PC-3 (cell line): ENCODE results near the gene FCAMR. TPM values are rescaled to one million over a fixed set of nuclear protein-coding genes. Genes with fewer than 3 reads are reported as not detected.

ENCODE experiments used
- ATAC-seq: fragments of 200-7000 bp; cut with Tn5 transposase; 2 replicates; pipeline ENCODE4 v1.9.1; 2020; ENCODE audit warnings: mild to moderate bottlenecking, moderate library complexity
- Bru-seq: library from RNA; stranded (reverse); fragments of 400-500 nt; gene quantifications from one replicate; lab custom pipeline; 2021; lab: Mats Ljungman, UMichigan
- BruChase-seq, 2 experiments: library from RNA; stranded (reverse); fragments of 400-500 nt; gene quantifications; one replicate each; lab custom pipeline; 2021; lab: Mats Ljungman, UMichigan
- BruUV-seq: library from RNA; stranded (reverse); fragments of 400-500 nt; replicated peaks from 2 replicates; lab custom pipeline; 2021; lab: Mats Ljungman, UMichigan
- CTCF ChIA-PET: fragments of 300-600 bp; sonication (Branson Sonifier 250); formaldehyde crosslinking; loops from one replicate; lab custom pipeline; 2022; ENCODE audit warnings: antibody characterized with exemption; lab: Charles Lee
- POLR2A ChIA-PET: fragments of 300-600 bp; sonication (Branson Sonifier 250); formaldehyde crosslinking; loops from one replicate; lab custom pipeline; 2022; ENCODE audit warnings: antibody characterized with exemption; ENCODE audit not compliant: unreplicated experiment; lab: Charles Lee
- DNase-seq: peaks from one replicate; pipeline ENCODE4 v3.0.0-alpha.2; 2015
- H2AFZ ChIP-seq: fragments of 300-600 bp; sonication (generic); 2 replicates; pipeline ENCODE4 v1.6.0; 2016; ENCODE audit warnings: antibody characterized with exemption, low read length
- H3F3A ChIP-seq: fragments of 300-600 bp; sonication (generic); one replicate; pipeline ENCODE4 v1.6.0; 2017; ENCODE audit warnings: antibody characterized with exemption, low read length, control low read depth, mild to moderate bottlenecking; ENCODE audit not compliant: unreplicated experiment
- H3K27ac ChIP-seq: fragments of 300-600 bp; sonication (generic); 2 replicates; pipeline ENCODE4 v1.5.1; 2016; ENCODE audit warnings: mild to moderate bottlenecking, low read length
- H3K27me3 ChIP-seq: fragments of 300-600 bp; sonication (generic); 2 replicates; pipeline ENCODE4 v1.6.1; 2016; ENCODE audit warnings: low read length, mixed read lengths
- H3K36me3 ChIP-seq: fragments of 300-600 bp; sonication (generic); 2 replicates; pipeline ENCODE4 v1.6.1; 2016; ENCODE audit warnings: low read depth, mixed run types, low read length, mixed read lengths
- H3K4me1 ChIP-seq: fragments of 300-600 bp; sonication (generic); 2 replicates; pipeline ENCODE4 v1.5.1; 2016; ENCODE audit warnings: low read length; ENCODE audit not compliant: insufficient read depth
- H3K4me2 ChIP-seq: fragments of 300-600 bp; sonication (generic); 2 replicates; pipeline ENCODE4 v1.6.0; 2016; ENCODE audit warnings: low read length
- H3K4me3 ChIP-seq: fragments of 300-600 bp; sonication (generic); 2 replicates; pipeline ENCODE4 v1.5.1; 2016; ENCODE audit warnings: mild to moderate bottlenecking, low read length, mixed read lengths
- H3K79me2 ChIP-seq: fragments of 300-600 bp; sonication (generic); 2 replicates; pipeline ENCODE4 v1.6.1; 2017; ENCODE audit warnings: low read length, mixed read lengths
- H3K9ac ChIP-seq: fragments of 300-600 bp; sonication (generic); 2 replicates; pipeline ENCODE4 v1.6.0; 2016; ENCODE audit warnings: mild to moderate bottlenecking, low read length
- H3K9me2 ChIP-seq: fragments of 300-600 bp; sonication (generic); replicated peaks from 2 replicates; pipeline ENCODE4 v1.6.1; 2016; ENCODE audit warnings: mixed run types, low read length, mixed read lengths
- H3K9me3 ChIP-seq: fragments of 300-600 bp; sonication (generic); 2 replicates; pipeline ENCODE4 v1.6.1; 2016; ENCODE audit warnings: low read length, mixed read lengths
- H4K20me1 ChIP-seq: fragments of 300-600 bp; sonication (generic); 2 replicates; pipeline ENCODE4 v1.6.1; 2016; ENCODE audit warnings: low read length, mixed read lengths
- CTCF ChIP-seq: fragments of 300-600 bp; sonication (generic); conservative IDR thresholded peaks from 2 replicates; pipeline ENCODE4 v1.5.1; 2017; ENCODE audit warnings: antibody characterized with exemption, low read depth, mild to moderate bottlenecking, low read length
- EZH2 ChIP-seq: fragments of 300-600 bp; sonication (generic); IDR thresholded peaks from one replicate; pipeline ENCODE4 v1.6.1; 2017; ENCODE audit warnings: antibody characterized with exemption, mild to moderate bottlenecking, low read length; ENCODE audit not compliant: unreplicated experiment
- EZH2phosphoT487 ChIP-seq: fragments of 300-600 bp; sonication (generic); IDR thresholded peaks from 2 replicates; pipeline ENCODE4 v1.6.1; 2018; ENCODE audit warnings: mild to moderate bottlenecking, antibody characterized with exemption, low read length, borderline replicate concordance
- intact Hi-C: fragments of 100-400 bp; cut with micrococcal nuclease; formaldehyde crosslinking; loops from 2 replicates; pipeline ENCODE4 v1.9.0; 2023
- long read RNA-seq: library from polyadenylated mRNA; unstranded; transcript quantifications from one replicate; pipeline ENCODE4 v2.0.0, GENCODE V29; 2021; ENCODE audit not compliant: unreplicated experiment
- total RNA-seq: library from RNA; depleted of rRNA; stranded (reverse); fragments of >200 nt; gene quantifications from 2 replicates; pipeline ENCODE4 v1.2.3, GENCODE V29; 2014; rRNA removed

The FCAMR gene
- total RNA-seq (not detected in 2 replicates), Bru-seq, nascent RNA (percentile 19 among the genes with signal in this experiment), BruChase-seq, experiment 1, labeled RNA remaining after a 6-hour chase (percentile 27 among the genes with signal in this experiment), BruChase-seq, experiment 2, labeled RNA remaining after a 2-hour chase (percentile 32 among the genes with signal in this experiment)
- long read RNA-seq, result 0 reads

- no peak for ATAC-seq
- no peak within 1 kb of the TSS for H3K9ac ChIP-seq
- H3K27ac ChIP-seq, result no peak within 1 kb of the TSS
- CTCF ChIA-PET, result no interaction called here
- no peak within 1 kb of the TSS for H2AFZ ChIP-seq
- POLR2A ChIA-PET, result no interaction called here
- H3K36me3 ChIP-seq, result no peaks in the 10 kb centered on the region
- no peak within 1 kb of the TSS for H3K4me2 ChIP-seq
- BruUV-seq, result no TSS peak
- peaks cover 14% of the 10 kb centered on the region; the same call in 1 of the 2 replicates for H3K4me1 ChIP-seq
- H4K20me1 ChIP-seq, result no peaks in the 10 kb centered on the region
- intact Hi-C loops, result no loop called here
- H3K79me2 ChIP-seq, result no peaks in the 10 kb centered on the region
- no peak for DNase-seq
- TF ChIP-seq CTCF, result no peak
- no peak for TF ChIP-seq EZH2phosphoT487
- no peak for TF ChIP-seq EZH2
- H3F3A ChIP-seq, result no peaks in the 10 kb centered on the region
- H3K27me3 ChIP-seq, result no peaks in the 10 kb centered on the region
- H3K4me3 ChIP-seq, result no peak within 1 kb of the TSS
- no peaks in the 10 kb centered on the region for H3K9me3 ChIP-seq
- no peaks in the 10 kb centered on the region for H3K9me2 ChIP-seq
These were observed at the start of gene FCAMR for GRCh38 chr1:206970446-206970845. FCAMR (minus strand) TSS chr1:206970460; CDS start chr1:206970125, 335 bp downstream.

- ChIA-PET POLR2A (interaction anchor here (0.5 to 5.8 kb wide), 8 partner anchors 10 to 301 kb away, joined by 3 to 97 read pairs (median 4); partner anchors contain the start of gene C1orf116), CTCF (interaction anchor here (0.7 to 3.7 kb wide), 2 partner anchors 15 to 37 kb away, joined by 4 to 22 read pairs; no protein-coding TSS in a partner anchor)
- H3K4me2 ChIP-seq, result peak overlapping the region; percentile 55
- no peak overlapping the region for H3K4me3 ChIP-seq
- peaks cover 32% of the 10 kb centered on the region; the same call in 1 of the 2 replicates for H3K36me3 ChIP-seq
- no peaks in the 10 kb centered on the region for H4K20me1 ChIP-seq
- H3K9ac ChIP-seq, result peak overlapping the region; percentile 86
- H3F3A ChIP-seq, result peaks cover 17% of the 10 kb centered on the region
- intact Hi-C loops, result loop anchor here (1.0 to 10.0 kb wide), 4 partner anchors 12 to 285 kb away; no protein-coding TSS in a partner anchor
- TSS peak; percentile 82 for BruUV-seq
- H3K27ac ChIP-seq, result peak overlapping the region; percentile 95
- H3K4me1 ChIP-seq, result peaks cover 73% of the 10 kb centered on the region
- DNase-seq, result no peak
- no peaks in the 10 kb centered on the region for H3K27me3 ChIP-seq
- no peaks in the 10 kb centered on the region for H3K9me2 ChIP-seq
- no peak for ATAC-seq
- H3K9me3 ChIP-seq, result no peaks in the 10 kb centered on the region
- H2AFZ ChIP-seq, result no peak overlapping the region
- no peak for TF ChIP-seq EZH2phosphoT487
- no peak for TF ChIP-seq CTCF
- TF ChIP-seq EZH2, result no peak
- H3K79me2 ChIP-seq, result peaks cover 36% of the 10 kb centered on the region
These were observed 49.4 kb upstream of the FCAMR start for GRCh38 chr1:207019661-207020060.

GRCh38 chr1:207019161-207019560 lies 48.9 kb upstream of the FCAMR start:
- Histone ChIP-seq H3K4me2 (peak overlapping the region; percentile 55; the same call in 1 of the 2 replicates), H3K79me2 (peaks cover 31% of the 10 kb centered on the region), H2AFZ (no peak overlapping the region), H3K9me3 (no peaks in the 10 kb centered on the region), H3K4me1 (peaks cover 68% of the 10 kb centered on the region), H3K4me3 (no peak overlapping the region), H4K20me1 (no peaks in the 10 kb centered on the region), H3K9me2 (no peaks in the 10 kb centered on the region), H3K9ac (peak overlapping the region; percentile 86), H3F3A (peaks cover 17% of the 10 kb centered on the region), H3K36me3 (peaks cover 27% of the 10 kb centered on the region; the same call in 1 of the 2 replicates), H3K27me3 (no peaks in the 10 kb centered on the region), H3K27ac (peak overlapping the region; percentile 95)
- no peak for DNase-seq
- no peak for TF ChIP-seq EZH2phosphoT487
- TF ChIP-seq CTCF, result no peak
- TF ChIP-seq EZH2, result no peak
- ATAC-seq, result no peak
- intact Hi-C loops, result no loop called here
- BruUV-seq, result no TSS peak
- POLR2A ChIA-PET, result interaction anchor here (0.5 to 5.8 kb wide), 6 partner anchors 13 to 302 kb away, joined by 3 to 97 read pairs (median 4); partner anchors contain the start of gene C1orf116
- CTCF ChIA-PET, result interaction anchor here (3.7 kb wide), 1 partner anchor 36 kb away, joined by 22 read pairs; no protein-coding TSS in a partner anchor
